Activated naive CD8-positive, alpha-beta T cell treated with anti-CD3 and anti-CD28 coated beads, Interleukin-2, amount 50 U/mL, for 16 hours (primary cell): ENCODE results near the gene DTNB.
"Not testable (repeated sequence)": the region's sequence is repeated elsewhere in the genome, so short reads cannot be mapped to it uniquely, and the experiment has no call there.

ENCODE experiments used
- DNase-seq: peaks from one replicate; pipeline ENCODE4 v3.0.0-alpha.2; 2020; ENCODE audit warnings: low read depth, low spot score

Gene DTNB

GRCh38 chr2:25546852-25547251, 126.5 kb downstream of the DTNB start:
- no peak for DNase-seq

GRCh38 chr2:25545899-25546298, 127.5 kb downstream of the DTNB start:
- DNase-seq, result no peak

GRCh38 chr2:25544445-25544844, 128.9 kb downstream of the DTNB start:
- no peak for DNase-seq

GRCh38 chr2:25543939-25544338, 129.4 kb downstream of the DTNB start:
- no peak for DNase-seq

GRCh38 chr2:25541378-25541777, 132.0 kb downstream of the DTNB start:
- no peak for DNase-seq

- DNase-seq, result no peak
Observed at GRCh38 chr2:25539136-25539535, 134.2 kb downstream of the DTNB start.

GRCh38 chr2:25537526-25537925, 135.9 kb downstream of the DTNB start:
- no peak for DNase-seq

GRCh38 chr2:25535411-25536289, 137.7 kb downstream of the DTNB start:
- DNase-seq, result not testable (repeated sequence)

- not testable (repeated sequence) for DNase-seq
Observed at GRCh38 chr2:25534937-25535336, 138.4 kb downstream of the DTNB start.

- DNase-seq, result no peak
Observed at GRCh38 chr2:25534455-25534854, 138.9 kb downstream of the DTNB start.

- not testable (repeated sequence) for DNase-seq
Observed at GRCh38 chr2:25533771-25534170, 139.6 kb downstream of the DTNB start.

- DNase-seq, result no peak
Observed at GRCh38 chr2:25532521-25532920, 140.9 kb downstream of the DTNB start.

GRCh38 chr2:25529034-25529433, 144.3 kb downstream of the DTNB start:
- no peak for DNase-seq

GRCh38 chr2:25528173-25528572, 145.2 kb downstream of the DTNB start:
- DNase-seq, result no peak

- DNase-seq, result no peak
Observed at GRCh38 chr2:25524507-25524906, 148.9 kb downstream of the DTNB start.

GRCh38 chr2:25523060-25523459, 150.3 kb downstream of the DTNB start:
- no peak for DNase-seq

GRCh38 chr2:25521665-25522387, 151.6 kb downstream of the DTNB start:
- DNase-seq, result no peak

GRCh38 chr2:25521126-25521525, 152.3 kb downstream of the DTNB start:
- no peak for DNase-seq

GRCh38 chr2:25517701-25518100, 155.7 kb downstream of the DTNB start:
- no peak for DNase-seq

- DNase-seq, result no peak
Observed at GRCh38 chr2:25514043-25514637, 159.2 kb downstream of the DTNB start.

GRCh38 chr2:25512707-25513106, 160.7 kb downstream of the DTNB start:
- no peak for DNase-seq

- DNase-seq, result no peak
Observed at GRCh38 chr2:25506226-25506625, 167.2 kb downstream of the DTNB start.
